ENCODE results near the gene GALNT10. TPM values are rescaled to one million over a fixed set of nuclear protein-coding genes. Genes with fewer than 3 reads are reported as not detected.

GALNT10 gene
- polyA plus RNA-seq, 1 of the 3 experiments (the other 2 are of a cell fraction), result 56.3 TPM

- TF ChIP-seq EP300 (IDR thresholded peaks at IDR 0.05; ENCODE audit: borderline replicate concordance in 1 of 2, low read depth in 1 of 2, low read length in 1 of 2), result no peak
- TF ChIP-seq FOXJ3 (CRISPR knock-in tag; IDR thresholded peaks at IDR 0.05), result no peak
- TF ChIP-seq ELF1 (IDR thresholded peaks at IDR 0.05), result no peak
Observed at GRCh38 chr5:154406826-154407225, 216.3 kb downstream of the GALNT10 start (continued).

DNA sequence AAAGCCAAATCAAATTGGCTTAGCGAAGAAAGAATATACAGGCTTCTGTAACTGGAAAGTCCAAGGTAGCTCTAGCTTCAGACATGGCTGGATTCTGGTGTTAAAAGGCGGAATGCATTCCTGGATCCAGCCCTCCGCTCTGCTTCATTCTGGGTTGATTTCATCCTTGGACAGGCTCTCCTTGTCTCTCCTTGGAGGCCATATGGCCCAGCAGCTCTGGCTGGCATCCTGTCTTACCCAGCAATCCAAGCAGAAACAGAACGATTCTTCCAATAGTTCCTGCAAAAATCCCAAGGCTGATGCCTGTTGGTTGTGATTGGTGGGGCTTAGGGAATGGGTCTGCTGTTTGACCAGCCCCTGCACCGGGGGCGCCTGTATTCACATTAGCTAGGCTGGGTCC, 218.3 kb downstream of the GALNT10 start:
- Histone ChIP-seq H2AFZ (ENCODE audit: low read depth) (no peak overlapping the region), H3F3A (replicated peaks; ENCODE audit: insufficient read depth) (no peaks in the 10 kb centered on the region), H3K36me3 (replicated peaks in 1 of 2; ENCODE audit: control insufficient read depth in 1 of 2, insufficient read depth in 2 of 2, low read length in 1 of 2) (peaks cover 35 to 51% of the 10 kb centered on the region in 2 experiments), H3K9ac (no peak overlapping the region), H3K4me1 (ENCODE audit: control insufficient read depth in 1 of 2, insufficient read depth in 2 of 2, low read depth in 1 of 2, low read length in 1 of 2) (peaks cover 4 to 6% of the 10 kb centered on the region in 2 experiments; a peak in 1 of 4 replicates), H4K20me1 (ENCODE audit: insufficient read depth) (no peaks in the 10 kb centered on the region), H3K79me2 (ENCODE audit: insufficient read depth) (no peaks in the 10 kb centered on the region), H3K4me3 (ENCODE audit: low read depth in 2 of 2, low read length in 1 of 2) (no peak overlapping the region), H3K27me3 (ENCODE audit: insufficient read depth) (no peaks in the 10 kb centered on the region), H3K4me2 (no peak overlapping the region), H3K9me3 (no peaks in the 10 kb centered on the region), H3K27ac (ENCODE audit: low read depth in 2 of 2, low read length in 1 of 2) (no peak overlapping the region), H3K9me2 (no peaks in the 10 kb centered on the region)
- ChIA-PET POLR2A (no interaction called here), CTCF (interaction anchor here (0.9 to 7.3 kb wide), 4 partner anchors 11 to 336 kb away, joined by 3 to 105 read pairs (median 24); no protein-coding TSS in a partner anchor)
- no peak for DNase-seq
- TF ChIP-seq RFX5 (IDR thresholded peaks at IDR 0.05; ENCODE audit: low read length) (no peak), NFIC (IDR thresholded peaks at IDR 0.05; ENCODE audit: borderline replicate concordance) (no peak), ZBTB33 (IDR thresholded peaks at IDR 0.05; ENCODE audit: borderline replicate concordance, low read depth) (no peak), RCOR1 (IDR thresholded peaks at IDR 0.05; ENCODE audit: low read length) (no peak)
- 98% methylated on average over 6 of the region's 6 CpGs for WGBS (ENCODE audit: low lambda C conversion rate)

DNA sequence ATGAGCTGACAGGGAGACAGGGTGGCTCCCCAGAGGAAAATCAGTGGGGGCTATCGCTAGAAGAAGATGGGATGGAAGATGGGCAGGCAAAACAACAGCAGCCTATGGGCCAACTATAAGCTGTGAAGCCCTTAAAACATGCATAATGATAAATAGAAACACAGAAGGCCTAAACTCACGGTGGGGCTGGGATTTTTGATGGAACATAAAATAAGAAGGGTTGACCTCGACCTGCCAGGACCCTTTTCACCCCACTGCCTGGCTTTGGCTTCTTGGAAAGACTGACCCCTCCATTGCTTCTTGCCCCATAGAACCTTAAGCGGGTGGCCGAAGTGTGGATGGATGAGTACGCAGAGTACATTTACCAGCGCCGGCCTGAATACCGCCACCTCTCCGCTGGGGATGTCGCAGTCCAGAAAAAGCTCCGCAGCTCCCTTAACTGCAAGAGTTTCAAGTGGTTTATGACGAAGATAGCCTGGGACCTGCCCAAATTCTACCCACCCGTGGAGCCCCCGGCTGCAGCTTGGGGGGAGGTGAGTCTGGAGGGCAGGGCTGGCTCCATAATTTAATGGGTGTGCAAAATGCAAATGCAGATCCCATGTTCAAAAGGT, 218.8 kb downstream of the GALNT10 start:
- no peak overlapping the region for H2AFZ ChIP-seq (ENCODE audit: low read depth)
- no peak overlapping the region for H3K9ac ChIP-seq
- H3F3A ChIP-seq (replicated peaks; ENCODE audit: insufficient read depth), result no peaks in the 10 kb centered on the region
- no peak overlapping the region for H3K4me3 ChIP-seq (ENCODE audit: low read depth in 2 of 2, low read length in 1 of 2)
- no peak for DNase-seq
- H3K27ac ChIP-seq (ENCODE audit: low read depth in 2 of 2, low read length in 1 of 2), result no peak overlapping the region
- H4K20me1 ChIP-seq (ENCODE audit: insufficient read depth), result no peaks in the 10 kb centered on the region
- no peaks in the 10 kb centered on the region for H3K79me2 ChIP-seq (ENCODE audit: insufficient read depth)
- WGBS (ENCODE audit: low lambda C conversion rate), result 96% methylated on average over 15 of the region's 15 CpGs
- CTCF ChIA-PET, result interaction anchor here (0.9 to 7.3 kb wide), 3 partner anchors 12 to 337 kb away, joined by 3 to 105 read pairs (median 4); no protein-coding TSS in a partner anchor
- H3K9me3 ChIP-seq, result no peaks in the 10 kb centered on the region
- no peaks in the 10 kb centered on the region for H3K27me3 ChIP-seq (ENCODE audit: insufficient read depth)
- POLR2A ChIA-PET, result no interaction called here
- TF ChIP-seq, protein P1, sequence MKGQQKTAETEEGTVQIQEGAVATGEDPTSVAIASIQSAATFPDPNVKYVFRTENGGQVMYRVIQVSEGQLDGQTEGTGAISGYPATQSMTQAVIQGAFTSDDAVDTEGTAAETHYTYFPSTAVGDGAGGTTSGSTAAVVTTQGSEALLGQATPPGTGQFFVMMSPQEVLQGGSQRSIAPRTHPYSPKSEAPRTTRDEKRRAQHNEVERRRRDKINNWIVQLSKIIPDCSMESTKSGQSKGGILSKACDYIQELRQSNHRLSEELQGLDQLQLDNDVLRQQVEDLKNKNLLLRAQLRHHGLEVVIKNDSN (IDR thresholded peaks at IDR 0.05; ENCODE audit: borderline replicate concordance, low read depth), result no peak
- no peak for TF ChIP-seq NRF1 (IDR thresholded peaks at IDR 0.05; ENCODE audit: low read depth, low read length)
- TF ChIP-seq RCOR1 (IDR thresholded peaks at IDR 0.05; ENCODE audit: low read length), result no peak
- no peak for TF ChIP-seq FOSL2 (IDR thresholded peaks at IDR 0.05; ENCODE audit: borderline replicate concordance, low read depth)
- no peak for TF ChIP-seq NFIC (IDR thresholded peaks at IDR 0.05; ENCODE audit: borderline replicate concordance)
- no peak for TF ChIP-seq RAD21 (IDR thresholded peaks at IDR 0.05; ENCODE audit: low read length)
- no peak for TF ChIP-seq CHD2 (IDR thresholded peaks at IDR 0.05; ENCODE audit: low read length, partially characterized antibody)
- no peak for TF ChIP-seq RFX5 (IDR thresholded peaks at IDR 0.05; ENCODE audit: low read length)
- no peak for TF ChIP-seq GABPA (IDR thresholded peaks at IDR 0.05; ENCODE audit: low read depth)
- no peak for TF ChIP-seq REST (IDR thresholded peaks at IDR 0.05; ENCODE audit: low read depth, low read length)
- no peaks in the 10 kb centered on the region for H3K9me2 ChIP-seq
- peaks cover 4 to 6% of the 10 kb centered on the region in 2 experiments; a peak in 1 of 4 replicates for H3K4me1 ChIP-seq (ENCODE audit: control insufficient read depth in 1 of 2, insufficient read depth in 2 of 2, low read depth in 1 of 2, low read length in 1 of 2)
- peaks cover 36 to 56% of the 10 kb centered on the region in 2 experiments for H3K36me3 ChIP-seq (replicated peaks in 1 of 2; ENCODE audit: control insufficient read depth in 1 of 2, insufficient read depth in 2 of 2, low read length in 1 of 2)
- no peak overlapping the region for H3K4me2 ChIP-seq
